HEK293T (cell line): ENCODE data around the gene TPM1.

ENCODE experiments used
- FOXK2 ChIP-seq: fragments of 450-650 bp; IDR thresholded peaks from 2 replicates; pipeline ENCODE4 v1.6.1; 2016; ENCODE audit warnings: mild to moderate bottlenecking
- FOXM1 ChIP-seq: fragments of 450-650 bp; IDR thresholded peaks from 2 replicates; pipeline ENCODE4 v1.6.1; 2017; ENCODE audit warnings: mild to moderate bottlenecking, borderline replicate concordance
- L3MBTL2 ChIP-seq: fragments of 450-650 bp; conservative IDR thresholded peaks from 2 replicates; pipeline ENCODE4 v1.6.1; 2016; ENCODE audit warnings: mild to moderate bottlenecking
- SP1 ChIP-seq: fragments of 450-650 bp; IDR thresholded peaks from 2 replicates; pipeline ENCODE4 v1.6.1; 2017
- SUZ12 ChIP-seq: fragments of 450-650 bp; IDR thresholded peaks from 2 replicates; pipeline ENCODE4 v1.6.1; 2016; ENCODE audit warnings: mild to moderate bottlenecking
- ZNF384 ChIP-seq: fragments of 450-650 bp; IDR thresholded peaks from 2 replicates; pipeline ENCODE4 v1.6.1; 2016

GRCh38 chr15:63075015-63075983 is 32.8 kb downstream of the TPM1 start:
- TF ChIP-seq SUZ12 (no peak), FOXK2 (no peak), SP1 (no peak), FOXM1 (no peak), ZNF384 (no peak), L3MBTL2 (no peak)
